GM12874 (cell line): ENCODE data around the gene RAB11FIP4.

ENCODE experiments used
- TF ChIP-seq, protein P1 (sequence below): IDR thresholded peaks from 2 replicates; pipeline ENCODE4 v1.5.1; 2011; ENCODE audit warnings: low read depth, mild to moderate bottlenecking, control low read depth, low read length, moderate library complexity; ENCODE audit not compliant: insufficient read depth

The RAB11FIP4 gene

DNA sequence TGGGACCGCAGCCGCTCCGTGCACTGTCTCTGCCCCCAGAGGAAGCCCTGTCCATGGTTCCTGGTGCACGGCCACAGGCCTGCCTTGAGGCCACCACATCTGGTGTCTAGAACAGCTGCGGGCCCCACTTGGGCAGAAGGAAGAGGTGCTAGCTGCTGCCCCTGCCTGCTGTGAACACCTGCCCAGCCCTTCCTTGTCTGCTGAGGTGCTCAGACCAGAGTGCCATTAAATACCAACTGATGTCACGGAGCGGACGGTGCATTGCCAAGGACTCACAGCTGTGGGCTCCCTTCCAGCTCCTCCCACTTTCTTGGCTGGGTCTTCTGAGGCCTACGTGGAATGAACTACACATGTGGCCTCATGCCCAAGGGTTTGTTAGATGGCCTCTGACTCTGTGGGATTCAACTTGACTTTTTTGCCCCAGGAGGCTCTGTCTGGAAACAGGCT, 146.1 kb downstream of the RAB11FIP4 start:
- TF ChIP-seq, protein P1, sequence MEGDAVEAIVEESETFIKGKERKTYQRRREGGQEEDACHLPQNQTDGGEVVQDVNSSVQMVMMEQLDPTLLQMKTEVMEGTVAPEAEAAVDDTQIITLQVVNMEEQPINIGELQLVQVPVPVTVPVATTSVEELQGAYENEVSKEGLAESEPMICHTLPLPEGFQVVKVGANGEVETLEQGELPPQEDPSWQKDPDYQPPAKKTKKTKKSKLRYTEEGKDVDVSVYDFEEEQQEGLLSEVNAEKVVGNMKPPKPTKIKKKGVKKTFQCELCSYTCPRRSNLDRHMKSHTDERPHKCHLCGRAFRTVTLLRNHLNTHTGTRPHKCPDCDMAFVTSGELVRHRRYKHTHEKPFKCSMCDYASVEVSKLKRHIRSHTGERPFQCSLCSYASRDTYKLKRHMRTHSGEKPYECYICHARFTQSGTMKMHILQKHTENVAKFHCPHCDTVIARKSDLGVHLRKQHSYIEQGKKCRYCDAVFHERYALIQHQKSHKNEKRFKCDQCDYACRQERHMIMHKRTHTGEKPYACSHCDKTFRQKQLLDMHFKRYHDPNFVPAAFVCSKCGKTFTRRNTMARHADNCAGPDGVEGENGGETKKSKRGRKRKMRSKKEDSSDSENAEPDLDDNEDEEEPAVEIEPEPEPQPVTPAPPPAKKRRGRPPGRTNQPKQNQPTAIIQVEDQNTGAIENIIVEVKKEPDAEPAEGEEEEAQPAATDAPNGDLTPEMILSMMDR = no peak

DNA sequence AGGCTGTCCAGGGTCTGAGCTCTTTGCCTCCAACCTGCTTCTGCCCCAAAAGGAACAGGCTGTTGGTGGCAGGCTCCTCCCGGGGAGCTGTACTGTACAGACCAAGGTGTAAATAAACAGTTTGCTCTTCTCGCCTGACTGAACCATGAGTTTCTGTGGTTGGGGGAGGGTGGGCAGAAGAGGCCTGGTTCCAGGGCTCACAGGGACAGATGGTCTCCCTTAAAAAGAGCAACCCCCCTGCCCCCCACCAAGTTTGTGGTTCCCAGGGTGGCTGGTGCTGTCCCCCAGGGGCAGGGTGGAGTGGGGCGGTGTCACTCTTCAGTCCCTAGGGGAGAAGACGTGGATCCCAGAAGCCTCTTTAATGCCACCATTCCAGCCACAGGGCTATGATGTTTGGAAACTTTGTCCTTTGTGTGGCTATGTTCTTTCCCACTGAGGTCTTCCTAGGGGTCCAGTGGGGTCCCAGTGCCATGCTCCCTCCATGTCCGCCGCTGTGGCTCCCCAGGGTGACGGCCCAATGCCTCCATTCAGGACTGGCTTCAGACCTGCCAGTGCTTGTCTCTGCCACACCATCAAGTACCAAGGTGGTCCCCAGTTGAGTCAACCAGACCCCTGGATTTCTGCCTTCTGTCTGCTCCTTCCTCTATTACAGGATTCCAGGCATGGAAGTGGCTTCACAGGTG, 146.7 kb downstream of the RAB11FIP4 start:
- TF ChIP-seq, protein P1 = no peak

DNA sequence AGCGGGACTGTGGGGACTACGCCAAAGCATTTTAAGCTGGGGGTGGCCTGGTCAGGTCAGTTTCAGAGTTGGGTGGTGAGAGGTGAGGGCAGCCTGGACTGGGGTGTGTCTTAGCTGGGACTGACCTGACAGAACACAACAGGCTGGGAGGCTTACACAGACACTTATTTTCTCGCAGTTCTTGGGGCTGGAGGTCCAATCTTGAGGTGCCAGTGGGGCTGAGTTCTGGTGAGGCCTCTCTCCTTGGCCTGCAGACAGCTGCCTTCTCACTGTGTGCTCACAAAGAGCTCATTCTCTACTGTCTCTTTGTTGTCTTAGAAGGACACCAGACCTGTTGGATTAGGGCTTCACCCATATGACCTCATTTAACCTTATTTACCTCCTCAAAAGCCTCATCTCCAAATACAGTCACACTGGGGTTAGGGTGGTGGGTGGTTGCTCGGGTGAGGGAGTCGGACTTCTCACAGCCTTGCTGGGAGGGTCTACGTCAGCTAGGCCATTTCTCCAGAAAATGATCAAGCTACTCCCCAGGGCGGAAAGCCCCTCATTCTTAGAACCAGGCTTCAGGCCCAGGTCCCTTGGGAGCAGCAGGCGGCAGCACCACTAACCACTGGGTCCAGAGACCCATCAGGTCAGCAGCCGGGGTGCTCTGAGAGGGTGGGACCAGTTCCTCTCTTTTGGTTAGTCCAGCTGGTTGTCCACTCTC, 149.3 kb downstream of the RAB11FIP4 start:
- TF ChIP-seq, protein P1 = no peak

DNA sequence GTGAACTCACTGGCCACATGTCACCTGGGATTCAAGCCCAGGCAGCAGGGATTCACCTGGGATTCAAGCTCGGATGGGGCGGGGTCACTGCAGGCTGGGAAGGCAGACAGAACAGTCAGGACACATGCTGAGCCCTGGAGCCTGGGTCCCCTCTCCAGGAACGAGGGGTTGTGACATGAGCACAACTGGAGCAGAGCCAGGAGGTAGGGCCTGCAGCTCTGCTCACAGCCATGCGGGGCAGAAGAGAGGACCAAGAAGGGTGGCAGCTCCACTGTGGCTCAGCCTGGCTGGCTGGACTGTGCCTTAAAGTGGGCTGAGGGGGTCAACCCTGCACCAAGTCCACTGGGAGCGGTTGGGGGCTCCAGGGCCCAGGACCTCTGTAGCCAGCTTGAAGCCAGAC, 150.1 kb downstream of the RAB11FIP4 start:
- TF ChIP-seq, protein P1 = peak; percentile 47; the same call in 1 of the 2 replicates

DNA sequence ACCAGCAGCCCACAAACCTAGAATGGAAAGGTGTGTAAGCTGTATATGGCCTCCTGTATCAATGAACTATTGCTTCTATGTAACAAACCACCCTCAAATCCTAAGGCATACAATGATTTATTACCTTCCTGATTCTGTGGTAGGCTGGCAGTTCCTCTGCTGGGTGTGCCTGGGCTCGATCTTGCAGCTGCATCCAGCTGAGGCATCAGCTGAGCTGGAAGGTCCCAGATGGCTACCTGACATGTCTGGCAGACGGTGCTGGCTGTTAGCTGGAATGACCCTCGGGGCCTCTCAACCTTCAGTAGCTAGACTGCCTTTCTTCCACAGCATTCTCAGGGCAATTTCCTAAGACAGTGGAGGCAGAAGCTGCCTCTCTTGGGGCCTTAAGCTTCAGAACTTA, 152.7 kb downstream of the RAB11FIP4 start:
- TF ChIP-seq, protein P1 = no peak

DNA sequence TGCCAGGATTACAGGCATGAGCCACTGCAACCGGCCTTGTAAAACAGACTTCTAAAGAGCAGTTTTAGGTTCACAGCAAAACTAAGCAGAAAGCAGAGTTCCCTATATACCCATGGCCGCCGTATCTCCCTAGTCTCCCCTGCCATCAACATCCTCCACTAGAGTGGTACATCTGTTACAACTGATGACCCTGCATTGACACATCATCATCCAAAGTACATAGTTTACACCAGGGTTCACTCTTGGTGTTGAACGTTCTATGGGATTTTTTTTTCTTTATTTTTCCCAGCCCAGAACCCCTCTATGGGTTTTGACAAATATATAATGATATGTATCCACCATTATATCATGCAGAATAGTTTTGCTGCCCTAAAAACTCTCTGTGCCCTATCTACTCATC, 155.2 kb downstream of the RAB11FIP4 start:
- TF ChIP-seq, protein P1 = no peak

DNA sequence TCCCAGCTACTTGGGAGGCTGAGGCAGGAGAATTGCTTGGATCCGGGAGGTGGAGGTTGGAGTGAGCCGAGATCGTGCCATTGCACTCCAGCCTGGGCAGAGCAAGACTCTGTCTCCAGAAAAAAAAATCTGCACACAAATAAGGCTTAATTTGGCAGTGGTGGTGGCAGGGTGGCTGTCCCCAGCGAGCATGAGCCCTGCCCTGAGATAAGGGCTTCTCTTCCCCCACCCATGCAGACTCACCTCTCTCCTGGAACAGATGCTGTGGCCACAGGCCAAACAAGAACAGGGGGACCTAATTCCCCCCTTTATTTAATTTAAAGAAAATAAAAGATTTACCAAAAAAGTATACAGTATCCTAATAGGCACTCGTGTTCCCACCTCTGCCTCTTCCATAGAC, 157.2 kb downstream of the RAB11FIP4 start:
- TF ChIP-seq, protein P1 = no peak
